Ishikawa (cell line): Measurements from ENCODE around the gene USP49.

Experiments
- CREB1 ChIP-seq: IDR thresholded peaks from 2 replicates; pipeline ENCODE4 v1.6.1; 2012; ENCODE audit warnings: low read depth
- EP300 ChIP-seq: IDR thresholded peaks from 2 replicates; pipeline ENCODE4 v1.6.1; 2012; ENCODE audit warnings: borderline replicate concordance
- FOXM1 ChIP-seq: IDR thresholded peaks from 2 replicates; pipeline ENCODE4 v1.6.1; 2012; ENCODE audit warnings: low read depth, borderline replicate concordance
- MAX ChIP-seq: IDR thresholded peaks from 2 replicates; pipeline ENCODE4 v1.6.1; 2012
- RAD21 ChIP-seq: IDR thresholded peaks from 2 replicates; pipeline ENCODE4 v1.6.1; 2012; ENCODE audit warnings: low read depth
- REST ChIP-seq: IDR thresholded peaks from 2 replicates; pipeline ENCODE4 v1.6.1; 2012; ENCODE audit warnings: low read depth, mild to moderate bottlenecking
- TAF1 ChIP-seq: IDR thresholded peaks from 2 replicates; pipeline ENCODE4 v1.6.1; 2012; ENCODE audit warnings: low read depth, mild to moderate bottlenecking
- USF1 ChIP-seq: IDR thresholded peaks from 2 replicates; pipeline ENCODE4 v1.6.1; 2012
- YY1 ChIP-seq: IDR thresholded peaks from 2 replicates; pipeline ENCODE4 v1.6.1; 2012; ENCODE audit warnings: low read depth
- ZBTB7A ChIP-seq: IDR thresholded peaks from 2 replicates; pipeline ENCODE4 v1.6.1; 2012; ENCODE audit warnings: low read depth

GRCh38 chr6:41813956-41814355, 81.2 kb downstream of the USP49 start:
- TF ChIP-seq TAF1 (no peak), RAD21 (no peak), MAX (no peak), ZBTB7A (no peak), USF1 (no peak), REST (no peak), CREB1 (no peak), YY1 (no peak), EP300 (no peak), FOXM1 (no peak)
